ENCODE data around the gene PPP2R5C.

Gene PPP2R5C

DNA sequence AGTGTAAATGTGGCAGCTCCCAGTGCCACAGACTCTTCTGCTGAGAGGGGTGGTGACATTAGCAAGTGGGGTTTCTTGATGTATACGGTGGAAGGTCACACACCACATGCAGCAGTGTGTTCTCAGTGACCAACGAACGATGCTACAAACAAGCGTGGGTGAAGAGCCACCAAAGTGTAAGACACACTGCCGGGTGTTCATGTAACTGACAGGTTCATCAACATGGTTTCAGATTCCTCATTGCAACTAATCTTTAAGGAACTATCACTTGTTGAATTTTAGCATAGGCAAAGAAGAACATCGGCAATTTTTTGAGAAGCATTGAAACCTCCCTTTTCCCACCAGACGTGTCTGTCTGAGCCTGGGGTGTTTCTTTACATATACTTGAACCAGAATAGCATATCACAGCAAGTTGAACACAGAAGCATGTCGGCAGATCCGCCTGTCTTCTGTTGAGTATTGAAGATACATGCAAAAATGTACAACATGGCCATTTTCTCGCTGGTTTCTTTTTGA is 58.8 kb downstream of the PPP2R5C start:
- DNase-seq = peak in 3 of 6 experiments; percentile 55 to 78 (median 71)

DNA sequence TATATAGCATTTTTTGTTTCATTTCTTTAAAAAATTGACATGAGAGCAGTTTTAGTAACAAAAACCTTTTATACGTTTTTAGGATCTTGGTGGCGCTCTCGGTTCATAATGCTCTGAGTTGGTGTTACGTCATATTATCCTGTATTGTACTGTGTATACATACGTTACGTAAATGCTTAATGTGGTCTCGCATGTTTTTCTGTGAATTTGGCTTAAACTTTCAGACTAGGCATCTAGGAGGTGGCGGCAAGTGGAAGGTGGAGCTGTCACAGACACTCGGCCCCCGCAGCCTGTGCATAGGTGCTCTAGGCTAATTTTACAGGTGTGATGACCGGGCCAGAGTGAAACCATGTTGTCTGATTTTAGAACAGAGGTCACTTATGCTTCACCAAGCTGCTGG is 60.0 kb downstream of the PPP2R5C start:
- peak; percentile 56 to 84 (median 77) for DNase-seq

DNA sequence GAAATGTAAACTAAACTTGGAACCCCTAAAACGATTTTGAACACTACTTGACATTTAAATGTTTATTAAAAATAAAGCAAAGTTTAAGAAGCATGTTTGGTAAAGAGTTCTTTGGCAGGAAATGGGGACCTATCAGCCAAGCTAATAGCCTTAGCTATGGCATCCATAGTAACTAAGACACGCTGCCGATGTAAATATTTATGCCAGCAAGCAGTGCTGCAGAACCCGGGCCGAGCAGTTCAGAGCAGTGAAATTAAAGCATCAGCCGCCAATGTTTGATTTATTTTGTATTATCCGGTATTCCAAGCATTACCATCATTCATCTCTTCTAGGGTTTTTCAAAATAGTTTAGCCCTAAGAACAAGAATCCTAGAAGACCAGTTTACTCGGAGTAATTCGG is 61.6 kb downstream of the PPP2R5C start:
- DNase-seq = peak in 3 of 6 experiments; percentile 59 to 84 (median 68)

DNA sequence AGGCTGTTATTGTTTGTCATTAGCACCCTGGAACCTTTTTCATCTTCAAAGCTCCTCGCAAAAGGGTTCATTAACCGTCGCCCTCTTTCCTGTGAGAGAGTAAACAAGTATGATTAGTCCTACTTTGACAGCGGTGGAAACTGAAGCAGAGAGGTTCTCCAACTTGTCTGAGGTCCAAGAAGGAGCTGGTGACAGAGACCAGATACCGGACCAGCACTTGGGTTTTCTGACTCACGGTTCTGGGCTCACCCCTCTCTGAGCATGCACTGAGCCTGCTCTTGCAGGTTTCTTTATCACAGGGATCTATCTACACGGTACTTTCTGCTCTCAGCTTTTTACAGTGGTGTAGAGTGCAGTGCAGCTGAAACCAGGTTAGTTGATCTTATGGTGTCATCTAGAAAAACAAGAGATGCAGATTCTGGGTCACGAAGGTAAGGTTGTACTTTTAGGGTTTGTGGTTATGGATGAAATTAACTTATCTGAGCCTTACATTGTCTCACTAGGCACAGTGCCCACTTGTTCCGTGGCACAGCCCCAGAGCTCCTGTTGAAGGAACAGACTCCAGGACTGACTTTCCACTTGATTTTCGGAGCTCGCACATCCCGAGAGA is 62.1 kb downstream of the PPP2R5C start:
- DNase-seq = peak; percentile 46 to 84 (median 75)

DNA sequence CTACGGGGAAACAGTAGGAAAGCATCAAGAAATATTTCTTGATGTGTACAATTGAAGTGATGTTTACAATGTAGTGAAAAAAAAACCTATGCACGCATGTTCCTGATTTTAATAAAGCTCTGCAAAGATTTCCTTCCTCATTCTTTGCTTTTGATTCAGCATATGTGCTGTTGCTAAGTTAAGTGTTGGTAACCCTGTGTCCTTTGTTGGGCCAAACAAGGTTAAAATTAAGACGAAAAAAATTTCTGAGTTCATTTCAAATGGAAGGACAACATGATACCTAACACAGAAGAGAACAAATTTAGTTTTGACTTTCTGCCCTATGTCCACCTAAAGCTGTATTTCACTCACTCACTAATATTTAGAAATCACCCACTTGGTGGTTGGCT is 62.8 kb downstream of the PPP2R5C start:
- DNase-seq = peak in 2 of 6 experiments; percentile 44 to 50

DNA sequence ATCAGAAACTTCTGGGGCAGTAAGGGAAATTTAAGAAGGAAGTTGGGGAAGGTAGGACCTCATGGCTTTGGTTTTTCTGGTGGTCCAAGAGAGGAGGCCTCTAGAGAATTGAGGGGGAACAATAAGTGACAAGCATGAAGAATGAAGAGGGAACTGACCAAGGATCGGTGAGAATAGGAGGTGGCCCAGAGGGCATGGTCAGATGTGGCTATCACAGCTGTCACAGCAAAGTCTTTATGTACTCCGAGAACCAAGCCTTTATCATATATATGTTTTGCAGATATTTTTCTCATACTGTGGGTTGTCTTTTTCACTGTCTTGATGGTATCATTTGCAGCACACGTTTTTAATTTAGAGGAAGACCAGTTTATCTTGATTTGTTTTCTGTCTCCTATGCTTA is 64.3 kb downstream of the PPP2R5C start:
- no peak for DNase-seq

DNA sequence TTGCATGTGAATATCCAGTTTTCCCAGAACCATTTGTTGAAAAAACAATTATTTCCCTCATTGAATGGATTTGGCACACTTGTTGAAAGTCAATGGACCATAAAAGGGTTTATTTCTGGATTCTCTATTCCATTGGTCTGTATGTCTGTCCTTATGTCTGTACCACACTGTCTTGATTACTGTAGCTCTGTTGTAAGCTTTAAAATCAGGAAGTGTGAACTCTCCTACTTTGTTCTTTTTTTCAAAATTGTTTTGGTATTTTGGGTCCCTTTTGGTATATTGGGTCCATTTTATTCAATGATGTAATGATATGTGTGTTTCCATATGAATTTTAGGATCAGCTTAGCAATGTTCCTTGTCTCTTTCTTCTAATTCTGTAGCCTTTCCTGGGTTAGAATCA is 64.8 kb downstream of the PPP2R5C start:
- no peak for DNase-seq

DNA sequence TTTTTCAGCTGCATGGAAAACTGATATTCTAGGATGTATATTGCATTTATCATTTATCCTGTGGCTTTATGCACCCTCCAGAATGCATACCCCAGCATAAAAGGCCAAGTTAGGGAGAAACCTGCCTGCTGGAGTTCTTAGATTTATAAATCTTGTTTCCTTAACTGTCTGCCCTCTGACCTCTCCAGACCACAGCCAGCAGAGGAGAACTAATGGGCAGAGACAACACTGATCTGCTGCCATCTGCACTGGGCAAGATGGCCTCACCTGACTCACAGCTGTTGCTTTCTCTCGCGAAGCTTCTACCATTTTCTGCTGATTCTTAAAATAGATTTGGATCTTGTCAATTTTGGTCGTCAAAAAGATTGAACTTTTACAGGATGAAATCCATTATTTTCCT is 65.8 kb downstream of the PPP2R5C start:
- DNase-seq = no peak

DNA sequence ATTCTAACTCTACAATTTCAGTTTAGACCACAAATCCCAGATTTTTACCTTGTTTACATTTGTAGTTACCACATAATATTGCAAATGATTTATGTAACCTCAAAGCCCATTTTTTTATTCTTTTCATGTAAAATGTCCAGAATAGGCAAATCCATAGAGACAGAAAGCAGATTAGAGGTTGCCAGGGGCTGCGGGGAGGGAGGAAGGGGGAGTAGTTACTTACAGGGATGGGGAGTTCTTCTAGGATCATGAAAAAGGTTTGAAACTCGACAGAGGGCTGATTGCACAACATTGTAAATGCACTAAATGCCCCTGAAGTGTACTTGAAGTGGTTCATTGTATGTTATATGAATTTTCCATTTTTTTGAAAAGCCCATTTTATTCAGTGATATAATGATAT is 66.5 kb downstream of the PPP2R5C start:
- no peak for DNase-seq

DNA sequence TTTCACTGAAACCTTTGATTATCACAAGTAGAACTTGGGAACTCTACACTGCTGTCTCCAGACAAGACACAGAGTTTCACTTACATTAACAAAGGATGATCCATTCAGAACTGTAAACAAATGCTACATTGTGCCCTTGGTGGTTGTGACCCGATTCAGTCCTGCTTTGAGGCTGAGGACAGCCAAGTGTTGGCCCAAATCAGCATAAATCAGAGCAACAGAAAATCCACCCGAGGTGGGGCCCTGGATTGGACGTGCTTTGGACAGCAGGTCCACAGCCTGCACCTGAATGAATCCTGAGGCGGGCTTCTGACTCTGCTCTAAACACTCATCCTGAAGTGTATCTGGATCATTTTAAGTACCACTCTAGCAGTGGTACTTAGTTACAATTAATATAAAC is 68.8 kb downstream of the PPP2R5C start:
- DNase-seq = no peak

DNA sequence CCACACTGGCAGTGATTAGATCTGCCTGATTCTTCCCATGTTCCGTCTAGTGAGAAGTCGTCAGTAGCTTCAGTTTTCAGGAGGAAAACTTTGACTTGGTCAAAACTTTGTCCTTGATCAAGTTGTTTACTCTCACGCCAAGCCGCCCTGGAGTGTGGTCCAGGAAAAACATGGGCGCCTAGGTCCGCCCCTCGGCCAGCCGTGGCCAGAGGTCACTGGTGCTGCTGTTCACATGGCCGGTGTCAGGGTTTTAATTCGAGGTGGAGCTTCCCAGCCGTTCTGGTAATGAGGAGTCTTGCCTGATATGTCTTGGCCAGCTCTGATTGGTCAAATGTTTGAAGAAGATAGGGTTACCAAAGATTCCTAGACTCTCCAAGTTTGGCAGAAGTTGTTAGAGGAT is 71.5 kb downstream of the PPP2R5C start:
- DNase-seq = no peak

DNA sequence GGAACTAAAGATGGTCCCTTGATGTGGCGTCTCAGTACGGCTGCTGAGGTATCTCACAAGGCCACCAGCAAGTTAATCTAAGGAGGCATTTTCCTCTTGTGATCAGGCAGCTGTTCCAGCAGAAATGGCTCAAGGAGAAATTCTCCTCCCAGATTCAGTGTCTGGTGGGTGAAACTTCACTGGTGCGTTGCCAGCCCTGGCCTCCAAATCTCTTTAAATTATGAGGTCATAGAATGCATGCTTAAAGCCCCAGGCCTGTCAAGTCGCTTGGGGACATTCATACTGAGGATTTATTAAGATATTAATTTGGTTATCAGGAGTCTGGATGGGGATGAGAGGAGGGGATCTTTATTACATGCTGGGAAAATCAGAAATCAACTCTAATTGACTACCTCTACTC is 72.9 kb downstream of the PPP2R5C start:
- DNase-seq = no peak

DNA sequence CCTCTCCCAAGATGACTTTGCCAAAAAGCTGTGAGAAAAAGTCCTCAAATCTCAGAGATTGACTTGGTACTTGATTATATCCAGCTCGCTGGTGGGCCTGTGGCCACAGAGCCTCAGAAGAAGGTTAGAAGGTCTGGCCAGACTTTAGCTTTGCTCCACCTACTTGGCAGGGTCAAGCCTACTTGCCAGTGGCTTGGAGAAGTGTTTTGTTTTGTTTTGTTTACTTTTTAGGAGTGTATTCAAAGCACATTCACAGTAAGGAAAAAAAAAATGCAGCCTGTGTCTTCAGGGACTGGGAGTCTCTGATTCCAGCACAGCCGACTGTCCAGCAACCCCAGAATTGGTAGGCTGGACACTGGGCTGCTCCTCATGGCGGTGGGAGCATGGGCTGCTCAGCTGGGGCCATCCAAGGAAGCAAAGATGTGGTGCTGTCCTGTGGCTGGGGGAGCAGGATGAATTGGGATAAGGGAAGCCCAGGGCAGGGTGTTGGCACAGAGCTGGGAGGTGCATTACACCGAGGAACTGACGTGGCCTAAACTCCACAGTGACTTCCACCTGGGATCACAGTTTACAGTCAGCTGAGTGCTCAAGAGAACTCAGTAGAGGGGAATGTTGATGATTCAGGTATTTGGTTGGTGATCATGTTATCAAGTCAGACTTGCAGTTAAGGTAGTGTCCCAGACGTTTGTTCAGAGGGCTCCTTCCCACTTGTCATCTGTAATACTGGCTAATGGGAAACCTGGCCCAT is 73.5 kb downstream of the PPP2R5C start:
- no peak for DNase-seq

DNA sequence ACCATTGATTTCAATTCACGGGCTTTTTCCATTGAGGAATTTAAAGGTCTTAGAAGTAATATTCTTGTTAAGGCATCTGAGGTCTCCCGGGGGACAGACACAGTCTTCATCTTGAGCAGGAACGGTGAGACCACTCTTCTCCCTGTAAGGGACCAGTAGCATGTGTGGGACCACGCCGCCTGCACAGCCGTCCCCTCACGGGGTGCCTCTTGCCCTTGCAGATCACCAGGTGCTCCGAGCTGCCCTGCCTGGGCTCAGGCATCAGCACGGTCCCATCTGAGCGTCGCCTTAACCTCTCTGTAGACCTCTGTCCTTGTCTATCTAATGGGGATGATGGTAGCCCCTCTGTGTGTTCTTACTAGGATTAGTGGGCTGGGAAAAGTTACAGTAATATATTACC is 74.1 kb downstream of the PPP2R5C start:
- no peak for DNase-seq

DNA sequence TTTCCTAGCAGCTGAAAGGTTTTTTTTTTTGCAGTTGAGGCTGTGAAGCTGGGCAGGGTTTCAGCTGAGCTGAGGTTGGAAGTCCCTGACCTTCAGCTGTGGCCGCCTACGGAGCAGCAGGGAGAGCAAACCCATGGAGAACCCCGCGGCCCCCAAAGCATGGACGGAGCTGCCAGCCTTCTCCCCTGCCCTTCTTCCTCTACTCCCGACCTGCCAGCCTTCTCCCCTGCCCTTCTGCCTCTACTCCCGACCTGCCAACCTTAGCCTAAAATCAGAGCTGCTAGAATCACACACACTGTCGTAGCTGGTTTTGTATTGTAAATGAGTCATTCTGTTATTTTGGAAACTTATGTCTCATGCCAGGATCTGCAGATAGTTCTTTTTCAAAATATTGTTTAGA is 74.6 kb downstream of the PPP2R5C start:
- DNase-seq = no peak

DNA sequence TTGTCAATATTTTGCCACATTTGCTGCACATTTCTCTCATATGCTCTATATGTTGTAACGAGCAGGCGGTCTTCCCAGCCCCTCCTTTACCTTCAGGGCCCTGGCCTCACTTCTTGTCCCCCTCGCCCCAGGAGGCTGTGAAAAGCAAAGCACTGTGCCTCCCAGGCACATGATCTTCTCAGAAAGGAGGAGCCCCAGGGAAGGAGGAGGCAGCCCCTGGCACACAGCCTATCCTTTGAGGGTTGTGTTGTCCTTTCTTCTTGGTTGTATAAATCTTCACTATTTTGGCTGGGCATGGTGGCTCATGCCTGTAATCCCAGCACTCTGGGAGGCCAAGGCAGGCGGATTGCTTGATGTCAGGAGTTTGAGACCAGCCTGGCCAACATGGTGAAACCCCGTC is 77.0 kb downstream of the PPP2R5C start:
- DNase-seq = no peak

DNA sequence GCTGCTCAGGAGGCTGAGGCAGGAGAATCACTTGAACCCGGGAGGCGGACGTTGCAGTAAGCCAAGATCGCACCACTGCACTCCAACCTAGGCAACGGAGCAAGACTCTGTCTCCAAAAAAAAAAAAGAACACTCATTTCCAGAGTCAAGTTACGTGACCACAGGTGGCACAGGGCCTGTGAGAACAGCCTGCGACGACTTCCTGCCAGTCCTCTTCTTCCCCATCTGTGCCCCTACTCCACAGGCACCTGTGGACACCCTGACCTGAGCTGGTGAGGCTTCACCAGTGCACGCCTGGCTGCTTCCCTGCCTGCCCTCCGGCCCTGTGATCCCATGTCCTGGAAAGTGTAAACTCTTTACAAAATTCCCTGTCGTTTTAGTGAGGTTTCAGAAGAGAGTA is 77.7 kb downstream of the PPP2R5C start:
- DNase-seq = peak; percentile 11 to 54 (median 22)

DNA sequence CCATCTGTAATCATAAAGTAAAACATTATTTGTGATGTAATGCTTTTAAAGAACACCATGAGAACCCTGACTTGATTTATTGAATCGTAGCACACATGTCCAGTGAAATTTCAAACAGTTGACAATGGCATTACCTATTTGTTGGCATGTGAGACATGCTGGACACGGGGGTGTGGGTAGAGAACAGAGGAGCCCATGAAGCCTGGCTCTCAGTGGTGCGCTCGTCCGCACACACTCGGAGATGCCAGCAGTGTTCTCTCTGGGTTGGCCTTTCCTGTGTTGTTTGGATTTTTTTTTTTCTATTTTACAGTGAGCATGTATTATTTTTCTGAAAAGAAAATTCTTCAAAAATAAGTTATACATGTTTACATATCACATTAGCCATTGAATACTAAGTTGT is 78.2 kb downstream of the PPP2R5C start:
- no peak for DNase-seq

DNA sequence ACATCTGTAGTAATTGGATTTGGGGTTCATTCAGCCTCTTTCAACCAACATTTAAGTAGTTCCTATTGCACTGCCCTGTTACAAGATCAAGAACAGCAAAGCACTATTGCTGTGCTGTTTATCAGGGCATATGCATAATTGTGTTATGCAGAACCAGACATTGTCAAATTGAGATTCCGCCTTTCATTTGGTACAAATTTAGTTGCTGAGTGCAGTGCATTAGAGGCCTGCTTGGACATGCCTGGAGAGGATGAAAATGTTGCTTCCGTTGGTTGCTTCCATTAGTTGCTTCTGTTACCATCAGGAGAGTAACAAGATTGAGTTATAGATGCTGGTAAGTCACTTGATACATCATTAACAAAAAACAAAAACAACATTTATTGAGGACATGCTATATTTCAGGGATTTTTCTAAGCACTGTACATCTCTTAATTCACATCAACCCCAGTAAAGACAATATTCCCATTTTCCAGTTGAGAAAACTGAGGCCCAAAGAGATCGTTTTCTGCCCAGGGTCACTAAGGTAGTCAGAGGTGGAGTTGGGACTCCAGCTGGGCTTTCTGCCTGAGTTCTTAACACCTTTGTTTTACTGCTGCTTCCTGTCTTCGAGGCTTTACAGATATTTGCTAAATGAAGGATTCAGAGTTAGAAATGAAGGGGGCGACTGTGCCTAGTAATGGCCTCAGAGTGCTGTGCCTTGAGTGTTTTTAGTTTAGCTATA is 79.3 kb downstream of the PPP2R5C start:
- no peak for DNase-seq

DNA sequence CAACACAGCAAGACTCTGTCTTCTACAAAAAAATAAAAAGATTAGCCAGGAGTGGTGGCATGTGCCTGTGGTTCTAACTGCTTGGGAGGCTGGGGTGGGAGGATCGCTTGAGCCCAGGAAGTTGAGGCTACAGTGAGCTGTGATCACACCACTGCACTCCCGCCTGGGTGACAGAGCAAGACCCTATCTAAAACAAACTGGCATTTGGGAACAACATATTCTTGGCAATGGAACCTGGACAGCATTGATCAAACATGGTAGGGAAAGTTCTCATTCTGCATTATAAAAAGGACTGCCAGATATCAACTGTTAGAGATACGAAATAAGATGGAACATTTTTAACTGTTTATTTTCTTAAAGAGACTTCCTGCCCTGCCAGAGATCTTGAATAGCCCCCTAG is 81.5 kb downstream of the PPP2R5C start:
- no peak for DNase-seq

DNA sequence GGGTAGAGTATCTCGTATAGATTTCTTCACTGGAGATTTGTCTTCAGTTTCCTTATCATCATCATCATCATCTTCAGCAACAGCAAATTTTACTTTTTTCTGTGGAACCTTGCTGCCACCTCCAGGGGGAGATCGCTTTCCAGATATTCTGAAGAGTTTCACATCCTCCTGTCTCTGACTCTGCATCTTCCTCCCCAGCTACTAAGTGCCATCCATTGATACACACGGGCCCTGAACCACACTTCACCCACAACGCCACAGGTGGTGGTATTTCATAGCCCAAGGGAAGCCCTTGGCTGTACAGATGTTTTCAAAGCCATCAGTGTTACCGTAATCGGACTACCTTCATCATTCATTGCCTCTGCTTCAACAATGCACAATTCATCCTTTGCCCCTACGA is 82.2 kb downstream of the PPP2R5C start:
- peak; percentile 28 to 63 (median 53) for DNase-seq

DNA sequence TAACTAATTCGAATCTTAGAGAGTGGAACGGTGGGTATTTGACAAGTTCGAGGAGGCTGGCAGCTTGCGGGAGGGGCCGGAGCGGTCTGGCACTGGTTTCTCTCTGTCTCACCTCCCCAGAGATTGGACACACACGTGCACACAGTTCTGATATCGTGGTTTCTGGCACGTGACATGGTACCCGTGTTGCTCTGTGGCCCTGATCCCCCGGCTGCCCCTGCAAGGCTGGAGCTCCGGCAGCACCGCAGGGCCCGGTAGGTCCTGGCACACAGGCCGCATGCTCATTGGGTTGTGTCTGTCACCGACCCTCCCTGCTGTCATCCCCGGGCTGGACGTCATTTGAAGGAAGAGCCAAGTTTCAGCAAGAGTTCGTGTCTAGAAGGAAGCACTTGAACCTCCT is 82.7 kb downstream of the PPP2R5C start:
- DNase-seq = no peak

DNA sequence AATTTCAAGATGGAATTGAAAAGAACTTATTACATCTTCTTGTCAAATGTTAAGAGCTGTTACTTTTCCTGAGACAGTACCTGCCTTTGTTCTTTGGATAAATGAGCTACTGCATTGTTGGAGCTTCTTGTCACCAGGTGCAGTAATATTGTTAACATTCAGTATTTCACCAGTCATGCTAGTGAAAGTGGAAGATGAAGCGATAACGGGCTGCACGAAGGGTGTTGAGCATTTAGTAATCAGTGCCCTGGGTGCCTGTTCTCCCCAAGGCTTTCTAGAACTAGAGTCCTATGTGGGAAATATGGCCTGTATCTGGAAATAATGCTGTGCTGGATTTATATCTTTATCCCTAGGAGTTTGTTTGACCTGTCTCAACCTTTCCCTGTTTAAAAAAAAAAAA is 83.2 kb downstream of the PPP2R5C start:
- no peak for DNase-seq

DNA sequence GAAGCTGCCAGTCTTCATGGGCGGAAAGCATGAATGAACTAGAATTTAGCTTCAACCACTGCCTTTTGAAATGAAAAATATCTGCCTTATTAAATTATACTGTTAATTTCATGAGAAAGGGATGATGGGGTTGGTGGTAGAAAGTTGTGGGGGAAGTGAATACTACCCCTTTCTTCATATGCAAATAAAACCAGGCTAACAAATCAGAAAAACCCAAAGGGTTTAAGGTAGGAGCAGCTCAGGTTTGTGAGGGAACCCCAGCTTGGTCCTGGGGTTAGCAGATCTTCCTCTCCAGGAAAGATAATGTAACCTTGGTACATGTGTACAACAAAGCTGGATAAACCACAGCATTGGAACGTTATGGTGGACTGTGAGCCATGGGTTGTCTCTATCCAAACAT is 84.0 kb downstream of the PPP2R5C start:
- no peak for DNase-seq
